ENCODE data around the gene GNB5. TPM values are rescaled to one million over a fixed set of nuclear protein-coding genes. Genes with fewer than 3 reads are reported as not detected.

GNB5 gene
- total RNA-seq, 1 experiment from 2014 or later = 22.8 TPM

GRCh38 chr15:52103217-52104207 lies 87.7 kb downstream of the GNB5 start:
- no peaks in the 10 kb centered on the region for H3K27me3 ChIP-seq (replicated peaks; ENCODE audit: insufficient read depth, low read depth, low read length, poor library complexity)

GRCh38 chr15:52102463-52102862 lies 88.7 kb downstream of the GNB5 start:
- POLR2A ChIA-PET (ENCODE audit: low non-redundant PET) = no interaction called here
- no TSS peak for BruUV-seq (replicated peaks)
- H3K27me3 ChIP-seq (replicated peaks; ENCODE audit: insufficient read depth, low read depth, low read length, poor library complexity) = no peaks in the 10 kb centered on the region
- H3K9me3 ChIP-seq (ENCODE audit: low read depth, low read length, poor library complexity, severe bottlenecking) = no peaks in the 10 kb centered on the region
- no peak overlapping the region for H3K27ac ChIP-seq (ENCODE audit: low read depth, low read length, poor library complexity, severe bottlenecking)
- H3K36me3 ChIP-seq (ENCODE audit: insufficient read depth, low read length, poor library complexity, severe bottlenecking) = no peaks in the 10 kb centered on the region
- intact Hi-C loops (cut with micrococcal nuclease; ENCODE audit: unreplicated experiment) = no loop called here
- CTCF ChIA-PET = no interaction called here
- H3K4me3 ChIP-seq (ENCODE audit: low read depth, low read length, poor library complexity, severe bottlenecking) = no peak overlapping the region
- no peak for DNase-seq (ENCODE audit: low spot score)
- no peaks in the 10 kb centered on the region for H3K4me1 ChIP-seq (ENCODE audit: insufficient read depth, low read length, poor library complexity, severe bottlenecking)
- TF ChIP-seq EZH2 (IDR thresholded peaks at IDR 0.05; ENCODE audit: borderline replicate concordance, low read depth, low read length, poor library complexity, severe bottlenecking) = no peak
- TF ChIP-seq, protein P1, sequence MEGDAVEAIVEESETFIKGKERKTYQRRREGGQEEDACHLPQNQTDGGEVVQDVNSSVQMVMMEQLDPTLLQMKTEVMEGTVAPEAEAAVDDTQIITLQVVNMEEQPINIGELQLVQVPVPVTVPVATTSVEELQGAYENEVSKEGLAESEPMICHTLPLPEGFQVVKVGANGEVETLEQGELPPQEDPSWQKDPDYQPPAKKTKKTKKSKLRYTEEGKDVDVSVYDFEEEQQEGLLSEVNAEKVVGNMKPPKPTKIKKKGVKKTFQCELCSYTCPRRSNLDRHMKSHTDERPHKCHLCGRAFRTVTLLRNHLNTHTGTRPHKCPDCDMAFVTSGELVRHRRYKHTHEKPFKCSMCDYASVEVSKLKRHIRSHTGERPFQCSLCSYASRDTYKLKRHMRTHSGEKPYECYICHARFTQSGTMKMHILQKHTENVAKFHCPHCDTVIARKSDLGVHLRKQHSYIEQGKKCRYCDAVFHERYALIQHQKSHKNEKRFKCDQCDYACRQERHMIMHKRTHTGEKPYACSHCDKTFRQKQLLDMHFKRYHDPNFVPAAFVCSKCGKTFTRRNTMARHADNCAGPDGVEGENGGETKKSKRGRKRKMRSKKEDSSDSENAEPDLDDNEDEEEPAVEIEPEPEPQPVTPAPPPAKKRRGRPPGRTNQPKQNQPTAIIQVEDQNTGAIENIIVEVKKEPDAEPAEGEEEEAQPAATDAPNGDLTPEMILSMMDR (conservative IDR thresholded peaks at IDR 0.05; ENCODE audit: low read depth, low read length) = no peak

More at GRCh38 chr15:52103217-52104207, 87.7 kb downstream of the GNB5 start:
- CTCF ChIA-PET = no interaction called here
- DNase-seq (ENCODE audit: low spot score) = peak; percentile 38
- no peak overlapping the region for H3K27ac ChIP-seq (ENCODE audit: low read depth, low read length, poor library complexity, severe bottlenecking)
- H3K4me3 ChIP-seq (ENCODE audit: low read depth, low read length, poor library complexity, severe bottlenecking) = no peak overlapping the region
- no peaks in the 10 kb centered on the region for H3K36me3 ChIP-seq (ENCODE audit: insufficient read depth, low read length, poor library complexity, severe bottlenecking)
- POLR2A ChIA-PET (ENCODE audit: low non-redundant PET) = no interaction called here
- BruUV-seq (replicated peaks) = no TSS peak
- no peaks in the 10 kb centered on the region for H3K4me1 ChIP-seq (ENCODE audit: insufficient read depth, low read length, poor library complexity, severe bottlenecking)
- TF ChIP-seq, protein P1 (conservative IDR thresholded peaks at IDR 0.05; ENCODE audit: low read depth, low read length) = no peak
- no peak for TF ChIP-seq EZH2 (IDR thresholded peaks at IDR 0.05; ENCODE audit: borderline replicate concordance, low read depth, low read length, poor library complexity, severe bottlenecking)
- H3K9me3 ChIP-seq (ENCODE audit: low read depth, low read length, poor library complexity, severe bottlenecking) = no peaks in the 10 kb centered on the region
- intact Hi-C loops (cut with micrococcal nuclease; ENCODE audit: unreplicated experiment) = no loop called here

DNA sequence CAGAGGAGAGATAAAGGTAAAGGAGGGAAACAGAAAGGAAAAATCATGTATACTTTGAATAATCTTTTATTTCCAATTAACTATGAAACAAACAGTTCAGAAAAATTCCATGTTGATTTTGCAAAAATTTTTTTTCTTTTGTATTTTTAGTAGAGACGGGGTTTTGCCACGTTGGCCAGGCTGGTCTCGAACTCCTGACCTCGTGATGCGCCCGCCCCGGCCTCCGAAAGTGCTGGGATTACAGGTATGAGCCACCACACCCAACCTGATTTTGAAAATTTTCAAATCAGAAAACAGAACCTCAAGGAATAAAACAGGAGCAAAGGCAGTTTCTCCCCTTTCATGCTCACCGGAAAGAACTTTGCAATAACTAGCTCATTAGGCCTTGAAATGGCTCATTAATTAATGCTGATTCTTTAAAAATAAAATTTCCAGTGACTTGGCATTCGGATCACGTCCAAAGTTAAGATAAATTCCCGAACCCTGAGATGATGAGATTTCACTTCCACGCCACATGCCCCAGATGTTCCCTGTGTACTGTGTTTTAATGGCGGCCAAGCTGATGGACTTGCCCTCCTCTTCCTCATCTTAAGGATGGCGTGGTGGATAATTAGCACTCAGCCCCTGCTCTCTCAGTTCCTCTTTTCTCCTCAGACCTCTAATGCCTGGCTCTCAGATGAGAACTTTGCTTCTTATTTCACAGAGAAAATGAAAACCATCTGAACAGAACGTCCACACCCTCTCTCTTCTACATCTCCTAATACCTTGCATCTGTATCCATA lies 89.5 kb downstream of the GNB5 start:
- Histone ChIP-seq H3K9me3 (ENCODE audit: low read depth, low read length, poor library complexity, severe bottlenecking) (no peaks in the 10 kb centered on the region), H3K27ac (ENCODE audit: low read depth, low read length, poor library complexity, severe bottlenecking) (no peak overlapping the region), H3K4me1 (ENCODE audit: insufficient read depth, low read length, poor library complexity, severe bottlenecking) (no peaks in the 10 kb centered on the region), H3K27me3 (replicated peaks; ENCODE audit: insufficient read depth, low read depth, low read length, poor library complexity) (no peaks in the 10 kb centered on the region), H3K36me3 (ENCODE audit: insufficient read depth, low read length, poor library complexity, severe bottlenecking) (no peaks in the 10 kb centered on the region), H3K4me3 (ENCODE audit: low read depth, low read length, poor library complexity, severe bottlenecking) (no peak overlapping the region)
- TF ChIP-seq EZH2 (IDR thresholded peaks at IDR 0.05; ENCODE audit: borderline replicate concordance, low read depth, low read length, poor library complexity, severe bottlenecking) = no peak
- TF ChIP-seq, protein P1 (conservative IDR thresholded peaks at IDR 0.05; ENCODE audit: low read depth, low read length) = no peak
- POLR2A ChIA-PET (ENCODE audit: low non-redundant PET) = no interaction called here
- no peak for DNase-seq (ENCODE audit: low spot score)
- CTCF ChIA-PET = no interaction called here
- intact Hi-C loops (cut with micrococcal nuclease; ENCODE audit: unreplicated experiment) = no loop called here
- BruUV-seq (replicated peaks) = no TSS peak

All from A673 (cell line).